AG08395 (cell line): ENCODE data around the gene FRRS1L.
A peak's percentile ranks its signal among the peaks of the same experiment; 100 is the strongest.

Experiments
- DNase-seq: peaks from one replicate; pipeline ENCODE4 v3.0.0; 2012; ENCODE audit warnings: mixed read lengths, low spot score

Gene FRRS1L

GRCh38 chr9:109107402-109108240 lies 59.4 kb downstream of the FRRS1L start:
- peak; percentile 58 for DNase-seq

GRCh38 chr9:109101810-109102209 lies 65.2 kb downstream of the FRRS1L start:
- DNase-seq, result no peak

GRCh38 chr9:109101202-109101595 lies 65.8 kb downstream of the FRRS1L start:
- DNase-seq, result no peak

- no peak for DNase-seq
These were observed 66.4 kb downstream of the FRRS1L start for GRCh38 chr9:109100543-109101201.

- DNase-seq, result peak; percentile 25
These were observed 68.1 kb downstream of the FRRS1L start for GRCh38 chr9:109098960-109099308.

- DNase-seq, result peak; percentile 68
These were observed 68.7 kb downstream of the FRRS1L start for GRCh38 chr9:109098171-109098959.

GRCh38 chr9:109097146-109097545 lies 69.9 kb downstream of the FRRS1L start:
- DNase-seq, result no peak

GRCh38 chr9:109095321-109095720 lies 71.7 kb downstream of the FRRS1L start:
- DNase-seq, result no peak

- no peak for DNase-seq
These were observed 72.8 kb downstream of the FRRS1L start for GRCh38 chr9:109094268-109094667.

- no peak for DNase-seq
These were observed 74.5 kb downstream of the FRRS1L start for GRCh38 chr9:109092587-109092986.

- DNase-seq, result no peak
These were observed 74.9 kb downstream of the FRRS1L start for GRCh38 chr9:109092051-109092580.

GRCh38 chr9:109088221-109088620 lies 78.8 kb downstream of the FRRS1L start:
- DNase-seq, result no peak

- no peak for DNase-seq
These were observed 79.3 kb downstream of the FRRS1L start for GRCh38 chr9:109087795-109088194.

- no peak for DNase-seq
These were observed 80.8 kb downstream of the FRRS1L start for GRCh38 chr9:109086221-109086620.

- DNase-seq, result no peak
These were observed 81.5 kb downstream of the FRRS1L start for GRCh38 chr9:109085510-109085909.

GRCh38 chr9:109083813-109084405 lies 83.1 kb downstream of the FRRS1L start:
- no peak for DNase-seq

- DNase-seq, result no peak
These were observed 83.9 kb downstream of the FRRS1L start for GRCh38 chr9:109083141-109083540.

- no peak for DNase-seq
These were observed 84.9 kb downstream of the FRRS1L start for GRCh38 chr9:109082091-109082620.
